IPS-NIHi7 (cell line): ENCODE measurements around the gene EPS15.

ENCODE experiments used
- DNase-seq: peaks from one replicate; pipeline ENCODE4 v3.0.0; 2012; ENCODE audit warnings: mixed read lengths; ENCODE audit errors: extremely low spot score

Gene EPS15

DNA sequence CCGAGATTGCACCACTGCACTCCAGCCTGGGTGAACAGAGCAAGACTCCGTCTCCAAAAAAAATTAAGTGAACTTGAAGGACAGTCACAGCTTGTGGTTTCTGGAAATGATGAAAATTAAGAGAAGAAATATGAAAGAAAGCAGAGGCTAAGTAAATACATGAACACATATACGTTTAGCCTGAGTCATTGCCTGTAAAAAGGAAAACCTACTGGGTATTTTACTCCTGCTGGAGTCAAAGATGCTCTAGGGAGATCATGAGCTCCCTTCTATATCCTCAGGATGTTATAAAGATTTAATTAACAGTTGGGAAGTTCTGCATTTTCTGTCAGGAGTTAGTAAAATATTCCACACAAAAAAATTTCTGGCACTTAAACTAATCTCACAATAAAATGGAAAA lies 145.2 kb downstream of the EPS15 start:
- DNase-seq: no peak

DNA sequence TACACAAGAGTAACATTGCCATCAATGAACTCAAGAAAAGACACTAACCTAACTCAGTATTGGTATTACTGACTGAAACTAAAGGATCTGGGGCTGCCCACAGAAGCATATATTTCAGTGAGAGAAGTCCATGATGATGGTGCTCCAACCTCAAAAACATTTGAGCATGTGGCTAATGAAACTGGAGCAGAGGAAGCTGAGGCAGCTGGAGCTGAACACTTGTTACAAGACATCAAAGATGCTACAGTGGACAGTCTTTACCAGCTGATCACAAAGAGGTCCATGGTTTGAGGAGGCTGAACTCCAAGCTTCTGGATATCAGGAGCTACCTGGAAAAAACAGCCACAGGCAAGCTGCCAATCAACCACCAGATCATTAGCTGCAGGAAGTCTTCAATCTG lies 146.5 kb downstream of the EPS15 start:
- no peak for DNase-seq

DNA sequence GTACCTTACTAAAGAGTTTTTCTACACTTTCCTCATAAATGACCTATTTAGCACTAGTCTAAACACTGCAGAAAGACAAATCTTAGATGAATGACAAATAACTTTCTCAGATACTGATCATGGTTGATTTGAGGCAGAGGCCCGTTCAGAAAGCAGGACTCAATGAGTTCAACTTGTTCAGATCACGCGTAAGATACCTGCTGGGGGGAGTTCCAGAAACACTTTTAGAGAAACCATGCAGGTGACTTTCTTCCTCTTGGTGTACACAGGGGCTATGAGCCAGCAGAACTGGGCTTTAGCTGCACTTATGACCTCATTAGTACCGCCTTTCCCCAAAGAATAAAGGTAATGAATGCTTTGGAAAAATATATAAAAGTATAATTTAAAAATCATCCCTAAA lies 149.9 kb downstream of the EPS15 start:
- no peak for DNase-seq

DNA sequence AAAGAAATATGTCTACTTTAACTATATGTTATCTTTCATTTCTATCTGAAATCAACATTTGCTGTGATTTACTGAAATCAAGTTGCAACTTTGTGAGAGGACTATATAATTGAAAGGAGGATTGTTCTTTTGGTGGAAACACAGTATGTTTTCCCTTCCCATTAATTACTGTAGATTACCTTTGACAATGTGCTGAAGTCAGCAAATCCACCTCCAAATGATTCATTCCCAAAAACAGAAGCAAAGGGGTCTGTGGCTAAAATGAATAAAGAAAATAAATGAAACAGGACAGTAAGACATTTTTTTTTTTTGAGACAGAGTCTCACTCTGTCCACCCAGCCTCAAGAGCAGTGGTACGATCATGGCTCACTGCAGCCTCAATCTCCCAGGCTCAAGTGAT lies 153.3 kb downstream of the EPS15 start:
- DNase-seq: no peak

DNA sequence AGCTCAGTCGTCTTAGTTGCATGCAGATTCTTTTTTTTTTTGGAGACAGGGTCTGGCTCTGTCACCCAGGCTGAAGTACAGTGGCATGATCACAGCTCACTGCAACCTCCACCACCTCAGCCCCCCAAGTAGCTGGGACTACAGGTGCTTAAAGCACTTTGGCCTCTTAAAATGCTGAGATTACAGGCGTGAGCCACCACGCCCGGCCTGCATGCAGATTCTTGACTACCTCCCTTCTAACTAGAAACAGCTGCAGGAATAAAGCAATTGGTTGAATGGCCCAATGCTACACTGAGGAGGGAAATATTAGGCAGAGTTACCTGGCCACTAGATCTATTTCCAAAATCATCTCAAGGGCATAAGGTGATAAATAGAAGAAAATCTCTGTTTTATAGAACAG lies 159.2 kb downstream of the EPS15 start:
- no peak for DNase-seq

DNA sequence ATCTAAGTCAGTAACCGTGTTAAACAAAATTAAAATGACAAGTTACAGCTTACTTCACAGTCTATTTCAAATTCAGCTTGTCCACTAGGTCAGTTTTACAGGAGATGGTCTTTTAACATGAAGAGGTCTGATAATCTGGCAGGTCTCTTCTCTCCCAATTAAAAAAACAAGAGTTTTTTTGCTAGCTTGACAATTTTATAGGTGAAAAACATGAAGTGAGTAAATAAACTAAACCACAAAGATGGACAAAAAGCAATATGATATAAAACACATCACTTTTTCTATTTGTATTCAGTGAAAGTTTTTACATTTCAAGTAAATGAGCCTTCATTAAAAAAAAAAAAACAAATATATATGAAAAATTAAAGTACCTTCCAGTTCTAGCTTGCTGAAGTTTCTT lies 163.7 kb downstream of the EPS15 start:
- DNase-seq: no peak

DNA sequence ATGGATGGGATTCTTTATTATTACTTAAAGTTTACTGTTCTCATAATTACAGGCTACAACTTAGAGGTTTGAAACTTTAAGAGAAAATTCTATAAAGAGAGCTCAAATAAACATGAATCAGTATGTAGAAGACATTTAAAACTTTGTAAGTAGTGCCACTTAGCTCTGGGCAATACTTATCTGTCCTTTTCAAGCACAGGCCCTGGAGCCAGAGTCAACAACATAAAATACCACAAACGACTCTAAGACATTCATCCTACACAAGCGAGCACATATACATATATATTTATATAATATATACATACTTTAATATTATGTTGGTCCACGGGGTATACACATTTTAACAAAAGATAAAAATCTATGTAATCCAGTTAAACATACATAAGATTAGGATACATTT lies 164.7 kb downstream of the EPS15 start:
- DNase-seq: no peak

DNA sequence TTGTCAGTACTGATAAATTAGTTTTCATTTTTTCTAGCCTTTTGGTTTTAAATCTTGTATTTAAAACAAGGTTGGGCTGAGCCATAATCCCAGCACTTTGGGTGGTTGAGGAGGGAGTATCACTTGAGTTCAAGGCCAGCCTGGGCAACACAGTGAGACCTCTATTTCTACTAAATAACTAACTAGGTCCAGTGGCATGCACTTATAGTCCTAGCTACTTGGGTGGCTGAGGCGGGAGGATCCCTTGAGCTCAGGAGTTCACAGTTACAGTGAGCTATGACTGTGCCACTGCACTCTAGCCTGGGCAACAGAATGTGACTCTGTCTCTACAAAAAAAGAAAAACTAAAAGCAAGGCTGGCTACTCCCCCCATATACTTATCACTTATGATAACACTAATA lies 167.2 kb downstream of the EPS15 start:
- no peak for DNase-seq

DNA sequence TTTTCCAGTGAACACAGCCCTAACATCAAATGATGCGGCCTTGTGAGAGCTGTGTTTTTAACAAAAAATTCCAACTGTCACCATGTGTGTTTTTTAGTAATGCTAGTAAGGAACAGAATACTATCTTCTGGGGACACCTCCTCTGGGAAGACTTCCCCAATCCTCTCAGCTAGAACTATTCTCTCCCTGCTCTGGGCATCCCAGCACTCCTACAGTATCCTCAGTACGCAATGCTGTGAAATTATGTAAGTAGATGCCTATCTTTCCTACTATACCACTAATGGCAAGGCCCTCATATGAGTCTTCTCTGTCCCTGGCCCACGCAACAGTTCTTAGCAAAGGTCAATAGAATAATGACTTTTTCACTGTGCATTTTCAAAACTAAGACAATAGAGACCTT lies 169.2 kb downstream of the EPS15 start:
- no peak for DNase-seq

DNA sequence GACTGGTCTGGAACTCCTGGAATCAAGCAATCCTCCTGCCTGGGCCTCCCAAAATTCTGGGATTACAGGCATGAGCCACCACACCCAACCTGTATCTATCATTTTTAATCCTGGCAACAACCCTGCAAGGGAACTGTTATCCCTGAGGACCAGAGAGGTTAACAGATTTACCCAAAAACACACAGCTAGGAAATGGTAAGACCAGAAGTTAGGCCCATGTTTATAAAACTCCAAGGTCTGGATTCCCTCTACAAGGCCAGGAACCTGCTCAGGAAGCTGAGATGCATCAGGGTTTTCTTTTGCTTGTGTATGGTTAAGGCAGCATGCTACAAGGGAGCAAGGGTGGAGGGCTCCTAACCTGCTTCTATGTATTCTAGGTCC lies 170.9 kb downstream of the EPS15 start:
- no peak for DNase-seq

DNA sequence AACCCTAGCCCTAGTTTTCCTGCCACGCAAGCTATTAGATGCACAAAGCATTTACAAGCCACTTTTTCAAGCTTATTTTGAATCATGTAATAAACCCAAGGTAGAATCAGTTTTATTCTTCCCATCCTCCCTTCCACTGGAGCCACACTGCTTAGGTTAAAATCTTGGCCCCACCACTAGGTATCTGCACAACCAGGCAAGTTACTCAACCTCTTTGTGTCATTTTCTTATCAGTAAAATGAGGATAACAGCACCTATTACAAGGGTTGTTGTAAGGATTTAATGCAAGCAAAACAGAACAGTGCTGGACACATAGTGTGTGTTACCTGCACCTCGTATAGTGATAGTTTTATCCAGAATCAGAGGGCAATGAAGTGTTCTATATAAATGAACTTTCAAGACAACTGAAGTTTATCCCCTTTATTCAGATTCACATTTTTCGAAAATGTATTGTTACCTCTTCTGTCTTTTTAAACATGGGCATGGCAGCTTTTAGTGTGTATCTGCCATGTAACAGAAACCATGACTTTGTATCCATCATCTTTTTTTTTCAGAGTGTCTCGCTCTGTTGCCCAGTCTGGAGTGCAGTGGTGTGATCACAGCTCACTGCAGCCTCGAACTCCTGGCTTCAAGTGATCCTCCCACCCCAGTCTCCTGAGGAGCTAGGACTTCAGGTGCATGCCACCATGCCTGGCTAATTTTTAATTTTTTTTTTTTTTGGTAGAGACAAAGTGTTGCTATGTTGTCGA lies 171.5 kb downstream of the EPS15 start:
- no peak for DNase-seq

DNA sequence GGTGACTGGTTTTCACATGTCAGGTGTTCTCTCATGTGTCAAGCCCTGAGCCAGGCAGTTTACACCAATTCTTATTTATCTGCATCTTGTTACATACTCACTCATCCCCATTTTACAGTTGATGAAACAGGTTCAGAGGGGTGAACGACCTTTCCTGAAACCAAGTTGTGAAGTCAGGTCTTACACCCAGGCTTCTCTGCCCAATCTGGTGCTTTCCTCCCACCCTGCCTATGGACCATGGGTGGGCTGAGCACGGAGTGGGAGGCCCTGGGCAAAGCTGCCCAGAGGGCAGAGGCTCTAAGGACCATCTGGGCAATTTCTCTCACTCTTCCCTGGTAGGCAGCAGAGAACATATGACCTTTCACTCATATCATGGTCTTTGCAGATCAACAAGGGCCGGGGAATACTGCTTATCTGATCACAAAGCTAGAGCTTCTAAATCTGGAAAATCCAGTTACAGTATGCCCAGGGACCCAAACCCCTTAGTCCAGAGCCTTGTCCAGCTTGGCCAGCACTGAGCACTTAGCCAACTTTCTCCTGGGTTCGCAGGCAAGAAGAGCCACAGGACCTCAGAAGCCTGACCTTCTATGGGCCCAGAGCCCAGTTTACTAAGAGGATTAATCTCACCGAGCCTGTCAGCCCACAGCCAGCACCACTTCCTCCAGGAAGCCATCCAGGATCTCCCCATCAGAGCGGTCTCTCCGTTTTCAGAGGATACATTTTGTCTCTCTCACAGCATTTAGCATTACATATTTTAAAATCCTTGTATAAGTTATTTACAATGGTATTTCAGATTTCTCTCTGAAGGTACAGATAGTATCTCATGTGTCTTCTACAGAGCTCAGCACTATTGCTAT lies 172.8 kb downstream of the EPS15 start:
- no peak for DNase-seq

DNA sequence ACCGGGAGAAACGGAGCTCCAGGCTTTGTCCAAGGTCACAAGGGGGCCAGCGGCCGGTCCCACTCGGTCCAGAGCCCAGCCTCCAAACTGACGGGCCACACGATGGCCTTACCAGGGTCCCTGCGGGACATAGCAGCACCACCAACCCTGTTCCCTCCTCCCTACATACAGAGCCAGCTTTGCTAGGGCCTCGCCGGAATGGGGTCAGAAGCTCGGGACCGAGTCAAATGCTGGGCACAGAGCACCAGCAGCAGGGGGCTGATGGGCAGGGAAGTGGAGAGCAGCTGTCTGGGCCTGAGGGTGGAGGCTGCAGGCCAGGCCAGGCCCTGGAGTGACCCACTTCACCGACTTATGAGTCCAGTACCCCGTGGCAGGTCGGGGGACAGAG lies 173.8 kb downstream of the EPS15 start:
- DNase-seq: no peak

DNA sequence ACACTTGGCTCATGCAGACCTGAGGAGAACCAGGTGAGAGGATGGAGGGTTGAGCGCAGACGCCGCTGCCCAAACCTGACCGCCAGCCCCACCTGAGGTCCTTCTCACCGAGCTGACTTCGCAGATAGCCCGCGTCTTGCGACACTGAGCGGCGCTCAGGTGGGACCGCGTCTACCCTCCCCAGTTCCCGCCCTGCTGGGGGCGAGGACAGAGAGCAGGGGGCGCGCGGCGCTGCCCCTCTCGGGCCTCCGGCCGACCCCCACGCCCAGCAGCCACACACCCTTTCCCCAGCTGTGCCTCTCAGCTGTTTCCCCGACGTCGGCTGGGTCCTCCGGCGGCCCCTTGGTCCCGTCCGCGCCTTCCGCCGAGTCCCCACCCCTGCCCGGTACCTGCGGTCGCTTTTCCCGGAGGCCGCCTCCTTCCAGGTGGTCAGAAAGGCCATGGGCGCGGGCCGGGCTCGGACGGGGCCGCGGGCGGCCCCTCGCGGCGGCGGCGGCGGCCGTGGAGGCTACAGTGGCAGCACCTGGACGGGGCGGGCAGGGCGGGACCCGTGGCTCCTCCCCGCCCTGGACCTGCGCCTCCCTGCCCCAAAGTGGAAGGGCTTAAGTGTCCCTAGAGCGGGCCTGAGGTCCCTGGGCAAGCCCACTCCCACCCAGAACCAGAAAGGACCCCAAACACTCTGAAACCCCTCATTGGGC lies 174.3 kb downstream of the EPS15 start:
- DNase-seq: peak; percentile 79

DNA sequence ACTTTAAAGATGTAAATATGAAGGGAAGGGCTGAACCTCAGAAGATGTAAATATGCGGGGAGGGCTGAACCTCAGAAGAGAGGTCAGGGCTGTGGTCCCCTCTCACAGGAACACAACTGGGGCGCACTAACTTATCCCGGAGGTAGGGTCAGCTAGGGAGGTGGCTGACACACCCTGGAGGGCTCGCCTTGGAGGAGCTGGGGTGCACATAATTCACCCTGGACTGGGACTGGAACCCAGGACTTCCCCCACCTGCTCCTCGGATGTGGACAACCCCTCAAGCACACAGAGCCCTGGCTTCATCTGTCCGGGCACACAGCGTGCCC lies 174.8 kb downstream of the EPS15 start:
- DNase-seq: no peak

DNA sequence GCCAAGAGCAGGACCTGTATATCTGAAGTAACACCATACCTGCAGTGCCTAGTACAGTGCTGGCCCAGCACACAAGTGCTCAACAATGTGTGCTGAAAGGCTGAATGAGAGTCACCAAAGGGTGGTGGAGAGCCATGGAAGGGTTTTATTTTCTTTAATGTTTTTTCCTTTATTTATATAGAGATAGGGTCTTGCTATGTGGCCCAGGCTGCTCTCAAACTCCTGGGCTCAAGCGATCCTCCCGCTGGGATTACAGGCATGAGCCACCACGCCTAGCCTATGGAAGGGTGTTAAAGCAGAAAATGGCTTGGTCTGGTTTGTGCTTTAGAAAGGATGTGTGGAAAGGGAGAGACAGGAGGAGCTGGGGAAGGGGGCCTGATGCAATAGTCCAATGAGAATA lies 175.4 kb downstream of the EPS15 start:
- DNase-seq: no peak

DNA sequence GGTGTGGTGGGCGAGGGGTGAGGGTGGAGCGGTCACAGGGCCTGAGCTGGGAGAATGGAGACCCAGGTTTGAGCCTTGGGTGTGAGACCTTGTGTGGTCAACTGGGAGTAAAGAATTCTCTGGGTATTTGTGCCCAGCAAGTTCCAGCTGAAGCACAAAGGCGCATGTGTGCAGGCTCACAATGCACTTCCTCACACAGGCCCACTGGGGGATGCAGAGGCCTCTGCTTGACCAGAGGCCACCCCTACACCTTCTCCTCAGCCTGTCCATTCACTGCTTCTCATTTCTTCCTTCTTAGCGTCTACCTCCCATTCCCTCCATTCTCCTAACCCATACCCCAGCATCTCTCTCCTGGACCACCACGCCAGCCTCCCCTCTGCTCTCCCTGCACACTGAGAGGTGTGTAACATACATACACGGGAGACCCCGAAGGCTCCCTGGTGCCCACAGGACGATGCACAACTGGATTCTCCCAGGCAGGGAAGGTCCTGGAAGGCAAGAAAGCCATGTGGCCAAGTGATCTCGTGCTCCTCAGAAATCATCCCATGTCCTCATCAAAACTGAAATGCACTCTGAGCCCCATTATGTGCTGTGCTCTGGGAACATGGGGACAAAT lies 176.4 kb downstream of the EPS15 start:
- no peak for DNase-seq

DNA sequence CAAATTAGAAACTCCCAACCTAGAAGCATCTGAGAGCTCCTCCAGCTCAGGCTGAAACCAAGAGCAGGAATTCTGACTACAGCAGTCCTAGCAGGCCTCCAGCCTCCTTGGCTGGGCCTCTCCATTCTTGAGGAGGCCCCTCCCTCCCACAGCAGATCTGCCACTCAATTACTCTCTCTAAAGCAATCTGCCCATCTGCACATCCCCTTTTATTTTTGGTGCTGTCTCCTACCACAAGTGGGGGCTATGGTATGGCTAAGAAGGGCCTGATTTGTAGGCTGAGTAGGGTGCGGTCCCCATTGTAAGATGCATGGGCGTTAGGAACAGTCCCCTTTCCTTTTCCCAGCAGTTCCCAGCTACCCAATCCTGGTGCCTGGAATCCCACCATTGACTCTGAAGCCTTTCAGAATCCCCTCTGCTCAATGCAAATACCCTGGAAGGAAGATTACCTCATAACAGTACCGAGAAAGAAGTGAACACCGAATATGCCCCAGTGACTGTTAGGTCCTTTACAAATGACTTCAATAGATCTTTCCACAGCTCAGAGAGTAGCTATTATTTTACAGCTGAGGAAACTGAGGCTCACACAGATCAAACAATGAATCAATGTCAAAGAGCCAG lies 177.1 kb downstream of the EPS15 start:
- DNase-seq: no peak

DNA sequence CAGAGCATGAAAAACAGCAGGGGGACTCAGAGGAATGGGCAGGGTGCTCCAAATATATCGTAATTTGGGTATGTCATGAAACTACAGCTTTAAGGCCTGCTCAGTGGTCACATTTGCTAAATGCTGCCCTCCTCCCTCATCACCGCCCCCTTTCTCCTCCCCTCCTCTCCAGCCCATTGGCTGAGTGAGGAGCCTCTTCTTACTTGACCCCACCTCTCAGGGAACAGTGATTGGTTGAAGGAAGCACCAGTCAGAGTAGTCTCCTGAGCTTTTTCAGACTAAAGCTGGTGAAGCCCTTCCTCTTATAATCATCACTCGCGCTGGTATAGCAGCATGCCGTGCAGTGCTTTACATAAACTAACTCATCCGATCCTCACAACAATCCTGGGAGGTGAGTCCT lies 178.7 kb downstream of the EPS15 start:
- no peak for DNase-seq

DNA sequence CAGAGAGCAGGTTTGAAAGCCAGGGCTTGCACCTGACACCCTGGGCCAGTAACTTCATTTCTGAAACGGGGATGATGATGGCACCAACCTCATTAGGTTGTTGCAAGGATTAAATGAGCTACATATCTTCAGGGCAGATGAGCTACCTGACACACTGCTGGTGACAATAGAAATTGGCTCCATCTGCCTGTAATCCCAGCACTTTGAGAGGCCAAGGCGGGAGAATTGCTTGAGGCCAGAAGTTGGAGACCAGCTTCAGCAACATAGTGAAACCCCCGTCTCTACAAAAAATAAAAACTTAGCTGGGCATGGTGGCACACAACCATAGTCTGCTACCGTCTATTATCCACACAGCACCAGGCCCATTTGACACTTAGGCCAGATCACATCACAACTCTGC lies 182.4 kb downstream of the EPS15 start:
- no peak for DNase-seq

DNA sequence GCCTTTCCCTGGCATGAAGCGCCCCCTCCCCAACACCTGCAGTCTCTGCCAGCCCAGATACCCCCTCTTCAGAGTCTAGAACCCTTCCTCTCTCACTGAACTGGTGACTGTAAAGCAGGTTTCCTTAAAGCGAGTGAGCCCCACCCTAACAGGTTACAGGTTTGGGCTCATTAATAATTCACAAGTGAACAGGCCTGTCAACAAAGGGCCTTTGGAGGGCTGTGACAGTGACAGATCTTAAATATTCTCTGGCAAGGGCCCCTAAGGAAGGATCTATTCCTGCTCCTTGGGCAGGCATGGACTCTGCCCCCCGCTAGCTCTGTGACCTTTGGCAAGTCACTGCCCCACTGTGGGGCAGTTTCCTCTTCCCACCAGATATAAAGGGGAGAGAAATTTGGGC lies 183.1 kb downstream of the EPS15 start:
- DNase-seq: no peak
